ENCODE data around the gene OR5B17.
"Not testable (repeated sequence)": the region's sequence is repeated elsewhere in the genome, so short reads cannot be mapped to it uniquely, and the experiment has no call there.

The OR5B17 gene

GRCh38 chr11:58358969-58359368, at the start of gene OR5B17:
OR5B17 (minus strand) TSS chr11:58359069; CDS start chr11:58359069, 0 bp downstream.
- no peak for DNase-seq (ENCODE audit: low read depth, low spot score)
- POLR2A ChIA-PET: no interaction called here
- H3K4me3 ChIP-seq (ENCODE audit: low read depth, low read length): no peak within 1 kb of the TSS
- CTCF ChIA-PET: no interaction called here
- no peak for TF ChIP-seq CTCF (IDR thresholded peaks at IDR 0.05; ENCODE audit: insufficient read depth, low read length, missing control alignments)

GRCh38 chr11:58406774-58407173, 47.9 kb upstream of the OR5B17 start, which contains the start of gene OR5B3:
OR5B3 (minus strand) TSS chr11:58406874; CDS start chr11:58403409, 3,465 bp downstream.
- no peak for TF ChIP-seq CTCF (IDR thresholded peaks at IDR 0.05; ENCODE audit: insufficient read depth, low read length, missing control alignments)
- H3K4me3 ChIP-seq (ENCODE audit: low read depth, low read length): no peak within 1 kb of the TSS
- DNase-seq (ENCODE audit: low read depth, low spot score): no peak
- ChIA-PET POLR2A (no interaction called here), CTCF (no interaction called here)

GRCh38 chr11:58399622-58400021, 40.8 kb upstream of the OR5B17 start:
- CTCF ChIA-PET; POLR2A ChIA-PET; H3K4me3 ChIP-seq (ENCODE audit: low read depth, low read length); DNase-seq (ENCODE audit: low read depth, low spot score): not testable (repeated sequence)

- no peak overlapping the region for H3K4me3 ChIP-seq (ENCODE audit: low read depth, low read length)
- TF ChIP-seq CTCF (IDR thresholded peaks at IDR 0.05; ENCODE audit: insufficient read depth, low read length, missing control alignments): no peak
- CTCF ChIA-PET: no interaction called here
- POLR2A ChIA-PET: no interaction called here
- DNase-seq (ENCODE audit: low read depth, low spot score): peak; percentile 2
These were observed 36.7 kb upstream of the OR5B17 start for GRCh38 chr11:58395581-58395980.

- H3K4me3 ChIP-seq (ENCODE audit: low read depth, low read length): no peak overlapping the region
- ChIA-PET CTCF (no interaction called here), POLR2A (no interaction called here)
- TF ChIP-seq CTCF (IDR thresholded peaks at IDR 0.05; ENCODE audit: insufficient read depth, low read length, missing control alignments): no peak
- peak; percentile 7 for DNase-seq (ENCODE audit: low read depth, low spot score)
These were observed 35.3 kb upstream of the OR5B17 start for GRCh38 chr11:58394195-58394594.

- CTCF ChIA-PET: no interaction called here
- POLR2A ChIA-PET: no interaction called here
- H3K4me3 ChIP-seq (ENCODE audit: low read depth, low read length): no peak overlapping the region
- TF ChIP-seq CTCF (IDR thresholded peaks at IDR 0.05; ENCODE audit: insufficient read depth, low read length, missing control alignments): no peak
- no peak for DNase-seq (ENCODE audit: low read depth, low spot score)
These were observed 33.9 kb upstream of the OR5B17 start for GRCh38 chr11:58392746-58393145.

GRCh38 chr11:58391879-58392278, 33.0 kb upstream of the OR5B17 start:
- peak; percentile 3 for DNase-seq (ENCODE audit: low read depth, low spot score)
- no peak overlapping the region for H3K4me3 ChIP-seq (ENCODE audit: low read depth, low read length)
- POLR2A ChIA-PET: no interaction called here
- CTCF ChIA-PET: no interaction called here
- no peak for TF ChIP-seq CTCF (IDR thresholded peaks at IDR 0.05; ENCODE audit: insufficient read depth, low read length, missing control alignments)

Data from AG04449 (cell line).